Keratinocyte (primary cell): Measurements from ENCODE around the gene PCSK6.

Source experiments
- CTCF ChIP-seq, 3 experiments: IDR thresholded peaks in 1 of 3; conservative IDR thresholded peaks in 1 of 3; optimal IDR thresholded peaks in 1 of 3; 2 replicates in 2 of 3; 3 replicates in 1 of 3; pipeline versions ENCODE3 to v1.5.1; 2011; ENCODE audit warnings: low read length in 3 of 3, mild to moderate bottlenecking in 3 of 3, moderate library complexity in 2 of 3, control low read depth in 1 of 3, inconsistent platforms in 1 of 3; ENCODE audit not compliant: insufficient read depth in 2 of 3; ENCODE audit errors: extremely low read depth in 1 of 3
- EZH2 ChIP-seq: IDR thresholded peaks from one replicate; pipeline ENCODE4 v1.6.1; 2012; ENCODE audit warnings: inconsistent platforms, mild to moderate bottlenecking, low read length, moderate library complexity

- no peak for TF ChIP-seq CTCF (optimal IDR thresholded peaks at IDR 0.05 in 1 of 3, IDR thresholded peaks at IDR 0.05 in 1 of 3, conservative IDR thresholded peaks at IDR 0.05 in 1 of 3; ENCODE audit: extremely low read depth in 1 of 3, insufficient read depth in 2 of 3, low read length in 3 of 3)
- no peak for TF ChIP-seq EZH2
These were observed 91.3 kb downstream of the PCSK6 start for GRCh38 chr15:101398247-101398646.
